A549 treated with AZD9567 at 1 μM for 4 hours (cell line): ENCODE measurements around the gene MIPEP. TPM values are rescaled to one million over a fixed set of nuclear protein-coding genes. Genes with fewer than 3 reads are reported as not detected.

Source experiments
- total RNA-seq: library from RNA; stranded (reverse); fragments of 200-300 nt; extraction: Qiagen RNA extraction; gene quantifications from 5 replicates; pipeline ENCODE4 v1.2.3, GENCODE V29; 2022; ENCODE audit not compliant: insufficient read depth

The MIPEP gene
- 22.2 to 30.3 TPM (median 27.2 TPM) in 5 replicates for total RNA-seq

GRCh38 chr13:23888658-23889614, at the start of gene MIPEP:
Gene MIPEP (minus strand): TSS chr13:23889400. CDS start chr13:23889320, 80 bp downstream.

GRCh38 chr13:23897452-23897919, 8.3 kb upstream of the MIPEP start, which contains the start of gene C1QTNF9B:
Gene C1QTNF9B (minus strand): TSS chr13:23897502.

Other genes starting within 250 kb of the MIPEP start
- not detected in 5 replicates for gene C1QTNF9B, start 8.1 kb upstream of the MIPEP start, total RNA-seq